Lung (tissue), 12 donors: ENCODE results near the gene CDC42EP3. TPM values are rescaled to one million over a fixed set of nuclear protein-coding genes. Genes with fewer than 3 reads are reported as not detected.

Source experiments
- ATAC-seq: fragments of 200-7000 bp; cut with Tn5 transposase; one replicate; pipeline ENCODE4 v1.9.1; 2020; ENCODE audit warnings: moderate number of reproducible peaks; ENCODE audit not compliant: insufficient read depth, low FRiP score
- DNase-seq, 3 donors: peaks; one replicate each; pipeline ENCODE4 v3.0.0-alpha.2; 2013 to 2017
- H3K27ac ChIP-seq, 2 donors: one replicate each; pipeline ENCODE4 v1.5.1; 2013; ENCODE audit warnings: mild to moderate bottlenecking in 2 of 2, moderate library complexity in 2 of 2, control low read depth in 1 of 2, inconsistent platforms in 1 of 2, low read depth in 1 of 2, low read length in 1 of 2
- H3K27me3 ChIP-seq, 3 donors: one replicate each; pipeline ENCODE4 v1.5.1; 2013; ENCODE audit warnings: low read length in 2 of 3; ENCODE audit not compliant: control insufficient read depth in 3 of 3, insufficient read depth in 3 of 3
- H3K36me3 ChIP-seq, 4 donors: one replicate each; pipeline ENCODE4 v1.5.1; 2013; ENCODE audit warnings: low read length in 4 of 4, mild to moderate bottlenecking in 1 of 4, moderate library complexity in 1 of 4; ENCODE audit not compliant: control insufficient read depth in 4 of 4, insufficient read depth in 4 of 4
- H3K4me1 ChIP-seq, 5 donors: one replicate each; pipeline ENCODE4 v1.5.1; 2013; ENCODE audit warnings: low read length in 5 of 5, mild to moderate bottlenecking in 2 of 5, moderate library complexity in 1 of 5; ENCODE audit not compliant: control insufficient read depth in 5 of 5, insufficient read depth in 5 of 5
- H3K4me3 ChIP-seq: one replicate; pipeline ENCODE4 v1.5.1; 2013; ENCODE audit warnings: mild to moderate bottlenecking, control low read depth, moderate library complexity
- H3K9ac ChIP-seq, 2 donors: one replicate each; pipeline ENCODE4 v1.5.1; 2013; ENCODE audit warnings: low read length in 2 of 2, control low read depth in 1 of 2; ENCODE audit not compliant: insufficient read depth in 1 of 2
- H3K9me3 ChIP-seq, 4 donors: one replicate each; pipeline ENCODE4 v1.5.1; 2013; ENCODE audit warnings: low read length in 3 of 4, mild to moderate bottlenecking in 1 of 4, moderate library complexity in 1 of 4; ENCODE audit not compliant: control insufficient read depth in 4 of 4, insufficient read depth in 3 of 4
- WGBS, 2 donors: extraction: QIAGEN DNeasy Blood & Tissue Kit; methylation state at CpG; one replicate each; pipeline ENCODE4 v1.1.7; 2013; 5-methylcytosine and 5-hydroxymethylcytosine counted together
- polyA plus RNA-seq, 2 donors: library from polyadenylated mRNA; stranded (reverse); fragments of 200-250 nt; gene quantifications; one replicate each; pipeline ENCODE4 v1.2.1, GENCODE V29; 2013
- total RNA-seq, 2 donors: library from RNA; depleted of rRNA in 1 of 2; stranded (reverse); fragments of >200 nt in 1 of 2; gene quantifications; one replicate each; pipeline ENCODE4 v1.2.1, GENCODE V29; 2014 to 2021
- TF ChIP-seq, protein P1 (sequence below): IDR thresholded peaks from 2 replicates; pipeline ENCODE4 v1.5.1; 2012; ENCODE audit warnings: mild to moderate bottlenecking; ENCODE audit errors: control extremely low read depth, extremely low read depth
- donor health status: control.
- donor health status: control.
- donor health status: Bipolar disorder and iron deficiency.
- donor health status: healthy.
- donor health status: DM: yes; HTN: yes; CAD: no.

CDC42EP3 gene
- total and polyA plus RNA-seq, 4 donors = 22.9 to 59.0 (median 38.0) TPM

GRCh38 chr2:37671816-37672103, 318 bp upstream of the CDC42EP3 start:
- Histone ChIP-seq H3K9ac (peak overlapping the region in 1 of 2 donors; percentile 20), H3K27me3 (no peaks in the 10 kb centered on the region), H3K4me1 (peaks cover 0 to 17% (median 8%) of the 10 kb centered on the region in 5 donors), H3K4me3 (peak overlapping the region; percentile 87), H3K27ac (peak overlapping the region; percentile 93 to 96), H3K9me3 (no peaks in the 10 kb centered on the region), H3K36me3 (peaks cover 0 to 7% (median 0%) of the 10 kb centered on the region in 4 donors)
- DNase-seq = no peak
- 0% methylated on average over 20 to 29 of the region's 29 CpGs for WGBS, 2 donors
- no peak for ATAC-seq
- TF ChIP-seq, protein P1, sequence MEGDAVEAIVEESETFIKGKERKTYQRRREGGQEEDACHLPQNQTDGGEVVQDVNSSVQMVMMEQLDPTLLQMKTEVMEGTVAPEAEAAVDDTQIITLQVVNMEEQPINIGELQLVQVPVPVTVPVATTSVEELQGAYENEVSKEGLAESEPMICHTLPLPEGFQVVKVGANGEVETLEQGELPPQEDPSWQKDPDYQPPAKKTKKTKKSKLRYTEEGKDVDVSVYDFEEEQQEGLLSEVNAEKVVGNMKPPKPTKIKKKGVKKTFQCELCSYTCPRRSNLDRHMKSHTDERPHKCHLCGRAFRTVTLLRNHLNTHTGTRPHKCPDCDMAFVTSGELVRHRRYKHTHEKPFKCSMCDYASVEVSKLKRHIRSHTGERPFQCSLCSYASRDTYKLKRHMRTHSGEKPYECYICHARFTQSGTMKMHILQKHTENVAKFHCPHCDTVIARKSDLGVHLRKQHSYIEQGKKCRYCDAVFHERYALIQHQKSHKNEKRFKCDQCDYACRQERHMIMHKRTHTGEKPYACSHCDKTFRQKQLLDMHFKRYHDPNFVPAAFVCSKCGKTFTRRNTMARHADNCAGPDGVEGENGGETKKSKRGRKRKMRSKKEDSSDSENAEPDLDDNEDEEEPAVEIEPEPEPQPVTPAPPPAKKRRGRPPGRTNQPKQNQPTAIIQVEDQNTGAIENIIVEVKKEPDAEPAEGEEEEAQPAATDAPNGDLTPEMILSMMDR = no peak

DNA sequence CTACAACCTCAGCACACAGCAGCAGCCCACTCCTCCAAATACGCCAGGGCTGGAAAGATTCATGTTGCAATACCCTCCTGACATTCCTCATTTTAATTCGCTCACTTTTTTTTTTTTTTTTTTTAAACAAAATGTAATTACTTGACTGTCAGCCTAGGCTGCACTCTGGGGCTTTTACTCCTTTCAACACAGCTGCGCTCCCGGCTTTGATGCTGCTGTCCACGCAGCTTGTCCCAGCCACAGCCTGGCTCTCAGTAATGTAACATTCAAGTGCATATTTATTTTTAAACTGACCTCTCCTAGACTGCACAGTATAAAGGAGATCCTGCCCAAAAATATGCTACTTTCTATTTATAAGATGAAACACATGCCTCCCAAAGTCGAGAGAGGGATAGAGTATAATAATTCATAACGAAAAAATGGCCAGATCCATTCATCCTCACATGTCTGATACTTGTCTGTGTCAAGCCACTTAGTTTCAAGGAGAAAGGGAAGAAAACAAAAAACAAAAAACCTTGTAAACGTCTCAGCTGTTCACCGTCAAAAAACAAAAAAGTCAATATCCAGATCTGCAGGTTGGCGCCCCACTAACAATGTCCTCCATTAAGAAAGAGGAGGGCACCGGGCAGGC, 949 bp downstream of the CDC42EP3 start:
- 8 to 23% methylated on average over 11 of the region's 11 CpGs for whole genome bisulfite sequencing, 2 donors
- peak; percentile 58 to 66 (median 64) for DNase-seq
- peaks cover 0 to 17% (median 8%) of the 10 kb centered on the region in 5 donors for H3K4me1 ChIP-seq

GRCh38 chr2:37669446-37669845, 2.0 kb downstream of the CDC42EP3 start:
- no peak overlapping the region for H3K9ac ChIP-seq
- H3K4me3 ChIP-seq = peak overlapping the region; percentile 29
- ATAC-seq = no peak
- no peaks in the 10 kb centered on the region for H3K9me3 ChIP-seq
- TF ChIP-seq, protein P1 = no peak
- peaks cover 0 to 26% (median 12%) of the 10 kb centered on the region in 5 donors for H3K4me1 ChIP-seq
- H3K27ac ChIP-seq = peak overlapping the region in 1 of 2 donors; percentile 96
- WGBS, 2 donors = 56 to 82% methylated on average over 3 of the region's 3 CpGs
- peaks cover 0 to 8% (median 0%) of the 10 kb centered on the region in 4 donors for H3K36me3 ChIP-seq
- no peak for DNase-seq
- no peaks in the 10 kb centered on the region for H3K27me3 ChIP-seq

More for the DNA sequence above, 949 bp downstream of the CDC42EP3 start:
- TF ChIP-seq, protein P1 = no peak
- no peak for ATAC-seq
- H3K9ac ChIP-seq = peak overlapping the region in 1 of 2 donors; percentile 17
- H3K4me3 ChIP-seq = peak overlapping the region; percentile 87
- H3K9me3 ChIP-seq = no peaks in the 10 kb centered on the region
- H3K27me3 ChIP-seq = no peaks in the 10 kb centered on the region
- peak overlapping the region; percentile 96 to 97 for H3K27ac ChIP-seq
- peaks cover 0 to 8% (median 0%) of the 10 kb centered on the region in 4 donors for H3K36me3 ChIP-seq

GRCh38 chr2:37667704-37668103, 3.7 kb downstream of the CDC42EP3 start:
- Histone ChIP-seq H3K9ac (no peak overlapping the region), H3K9me3 (no peaks in the 10 kb centered on the region), H3K4me3 (no peak overlapping the region), H3K27ac (no peak overlapping the region), H3K4me1 (peaks cover 0 to 29% (median 16%) of the 10 kb centered on the region in 5 donors), H3K27me3 (no peaks in the 10 kb centered on the region), H3K36me3 (peaks cover 0 to 14% (median 0%) of the 10 kb centered on the region in 4 donors)
- ATAC-seq = no peak
- WGBS, 2 donors = 90 to 94% methylated on average over 2 of the region's 2 CpGs
- TF ChIP-seq, protein P1 = no peak
- DNase-seq = no peak
